HEK293T (cell line): Measurements from ENCODE around the gene IL1B.

Experiments used
- FOXK2 ChIP-seq: fragments of 450-650 bp; IDR thresholded peaks from 2 replicates; pipeline ENCODE4 v1.6.1; 2016; ENCODE audit warnings: mild to moderate bottlenecking
- LEF1 ChIP-seq: fragments of 450-650 bp; IDR thresholded peaks from 2 replicates; pipeline ENCODE4 v1.6.1; 2017; ENCODE audit warnings: mild to moderate bottlenecking, borderline replicate concordance
- TARDBP ChIP-seq: fragments of 450-650 bp; IDR thresholded peaks from 2 replicates; pipeline ENCODE4 v1.6.1; 2016

- TF ChIP-seq TARDBP (no peak), LEF1 (no peak), FOXK2 (no peak)
Measured at GRCh38 chr2:112787729-112788393, 48.7 kb downstream of the IL1B start.
